GM19397 (cell line): ENCODE results near the gene NMUR1.
A peak's percentile ranks its signal among the peaks of the same experiment; 100 is the strongest.
"Not testable (repeated sequence)": the region's sequence is repeated elsewhere in the genome, so short reads cannot be mapped to it uniquely, and the experiment has no call there.

Source experiments
- ATAC-seq: cut with Tn5 transposase; IDR thresholded peaks from one replicate; pipeline ENCODE4 v1.9.1; 2021; ENCODE audit warnings: mild to moderate bottlenecking, moderate library complexity; ENCODE audit not compliant: unreplicated experiment

The NMUR1 gene

DNA sequence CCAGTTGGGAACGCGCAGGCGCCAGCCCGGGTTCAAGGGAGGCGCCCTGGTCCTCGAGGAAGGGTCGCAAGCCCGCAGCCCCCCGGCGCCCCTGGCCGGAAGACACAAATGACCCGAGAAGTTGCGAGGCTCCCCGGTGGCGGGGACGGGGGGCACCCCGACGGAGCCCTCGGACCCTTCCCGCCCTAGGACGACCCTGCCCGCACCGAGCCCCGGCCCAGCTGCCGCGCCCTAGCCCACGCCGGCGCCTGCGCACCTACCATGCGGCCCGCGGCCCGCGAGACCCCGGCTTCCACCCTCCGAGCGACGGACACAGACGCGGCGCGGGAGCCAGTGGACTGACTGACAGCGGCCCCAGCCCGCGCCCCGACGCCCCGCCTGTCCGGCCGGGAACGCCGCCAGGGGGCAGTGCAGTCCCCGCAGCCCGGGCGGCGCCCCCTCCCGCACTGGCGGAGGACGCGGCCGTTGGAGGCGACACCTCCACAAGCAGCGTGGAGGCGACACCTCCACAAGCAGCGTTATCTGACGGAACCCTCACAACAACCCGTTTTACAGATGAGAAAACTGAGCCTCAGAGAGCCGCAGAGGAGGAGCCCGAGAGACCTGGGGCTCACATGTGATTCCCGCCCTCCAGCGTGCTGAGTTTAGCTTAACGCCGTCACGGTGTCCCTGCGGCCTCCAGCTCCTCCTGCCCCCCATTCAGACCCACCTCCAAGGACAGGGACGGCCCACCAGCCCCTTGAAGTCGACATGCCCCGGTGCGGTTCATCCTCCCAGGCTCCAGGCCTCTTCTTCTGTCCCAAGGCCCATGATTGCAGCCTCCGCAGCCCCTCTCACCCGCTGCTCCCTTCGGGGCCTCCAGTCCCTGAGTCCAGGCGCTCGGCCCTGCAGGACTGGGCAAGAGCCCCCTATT lies at the start of gene NMUR1:
Gene NMUR1, minus strand, starts transcription at position 347 of the 913 bp plus-strand sequence. Its CDS starts 84 bp downstream, at position 263.
- peak; percentile 58 for ATAC-seq

- ATAC-seq: no peak
Measured at GRCh38 chr2:231579560-231579959, 49.3 kb upstream of the NMUR1 start.

DNA sequence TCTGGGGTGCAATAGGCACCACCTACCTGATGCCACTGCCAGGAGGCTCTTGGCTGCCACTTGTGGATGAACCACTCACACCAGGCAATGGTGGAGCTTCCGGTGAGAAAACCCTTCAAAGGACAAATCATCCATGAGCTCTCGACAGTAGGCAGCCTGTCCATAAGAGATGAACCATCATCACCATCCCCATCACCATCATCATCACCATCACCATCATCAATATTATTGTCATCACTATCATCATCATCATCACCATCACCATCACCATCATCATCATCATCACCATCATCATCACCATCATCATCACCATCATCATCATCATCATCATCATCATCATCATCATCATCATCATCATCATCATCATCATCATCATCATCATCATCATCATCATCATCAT lies 48.4 kb upstream of the NMUR1 start:
- ATAC-seq: not testable (repeated sequence)

DNA sequence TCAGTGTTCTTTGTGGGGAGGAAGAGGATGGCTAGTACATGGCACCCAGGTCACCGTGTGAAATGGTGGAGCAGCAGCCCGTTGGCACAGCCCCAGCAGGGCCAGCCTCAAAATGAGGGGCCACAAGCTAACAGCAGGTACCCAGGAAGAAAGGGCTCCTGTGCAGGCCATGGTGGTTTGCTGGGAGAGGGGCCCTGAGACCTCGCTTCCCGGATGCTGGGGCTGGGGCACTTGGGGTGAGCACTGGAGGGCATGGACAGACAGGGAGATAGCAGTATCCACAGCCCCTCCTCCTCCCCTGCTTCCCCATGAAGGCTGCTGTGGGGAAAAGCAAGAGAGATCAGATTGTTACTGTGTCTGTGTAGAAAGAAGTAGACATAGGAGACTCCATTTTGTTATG lies 46.2 kb upstream of the NMUR1 start:
- no peak for ATAC-seq

- ATAC-seq: no peak
Measured at GRCh38 chr2:231575612-231576256, 45.5 kb upstream of the NMUR1 start.

- ATAC-seq: no peak
Measured at GRCh38 chr2:231573698-231574421, 43.6 kb upstream of the NMUR1 start.

DNA sequence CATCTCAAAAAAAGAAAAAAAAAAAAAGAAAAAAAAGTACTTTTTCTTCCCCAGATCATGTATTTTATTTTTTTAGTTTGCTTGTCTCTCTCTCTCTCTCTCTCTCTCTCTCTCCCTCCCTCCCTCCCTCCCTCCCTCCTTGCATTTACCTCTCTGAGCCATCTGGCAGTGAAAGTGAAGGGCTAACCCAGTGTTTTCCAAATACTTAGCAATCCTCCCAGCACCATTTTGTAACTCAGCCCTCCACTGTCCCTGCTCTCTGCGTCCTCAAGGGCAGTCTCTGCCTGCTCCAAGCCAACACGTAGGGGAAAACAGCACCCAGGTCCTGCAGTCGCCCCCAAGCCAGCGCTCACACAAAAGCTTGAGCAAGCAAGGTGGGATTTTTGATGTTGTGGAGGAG lies 42.9 kb upstream of the NMUR1 start:
- no peak for ATAC-seq

DNA sequence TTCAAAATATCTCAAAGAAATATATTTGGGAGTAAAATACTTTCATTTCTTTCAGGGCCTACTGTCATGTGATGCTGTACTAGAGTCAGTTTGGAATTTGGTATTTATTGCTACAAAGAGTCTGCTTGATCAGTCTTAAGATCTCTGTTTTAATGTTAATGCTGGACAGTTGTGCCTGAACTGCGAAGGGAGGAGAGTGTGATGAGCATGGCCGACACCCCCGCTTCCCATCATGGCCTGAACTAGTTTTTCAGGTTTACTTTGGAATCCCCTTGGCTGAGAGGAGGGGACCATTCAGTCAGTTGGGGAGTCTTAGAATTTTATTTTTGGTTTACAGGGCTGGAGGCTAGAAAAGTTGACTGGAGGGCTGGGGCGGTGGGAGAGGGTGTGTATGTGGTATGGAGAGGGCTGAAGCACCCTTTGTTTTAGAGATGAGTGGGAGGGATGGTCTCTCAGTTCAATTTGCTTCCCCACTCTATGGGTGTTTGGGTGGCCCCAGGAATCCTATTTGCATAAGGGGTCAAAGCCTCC lies 41.5 kb upstream of the NMUR1 start:
- ATAC-seq: no peak

GRCh38 chr2:231570915-231571314 lies 40.7 kb upstream of the NMUR1 start:
- ATAC-seq: not testable (repeated sequence)

DNA sequence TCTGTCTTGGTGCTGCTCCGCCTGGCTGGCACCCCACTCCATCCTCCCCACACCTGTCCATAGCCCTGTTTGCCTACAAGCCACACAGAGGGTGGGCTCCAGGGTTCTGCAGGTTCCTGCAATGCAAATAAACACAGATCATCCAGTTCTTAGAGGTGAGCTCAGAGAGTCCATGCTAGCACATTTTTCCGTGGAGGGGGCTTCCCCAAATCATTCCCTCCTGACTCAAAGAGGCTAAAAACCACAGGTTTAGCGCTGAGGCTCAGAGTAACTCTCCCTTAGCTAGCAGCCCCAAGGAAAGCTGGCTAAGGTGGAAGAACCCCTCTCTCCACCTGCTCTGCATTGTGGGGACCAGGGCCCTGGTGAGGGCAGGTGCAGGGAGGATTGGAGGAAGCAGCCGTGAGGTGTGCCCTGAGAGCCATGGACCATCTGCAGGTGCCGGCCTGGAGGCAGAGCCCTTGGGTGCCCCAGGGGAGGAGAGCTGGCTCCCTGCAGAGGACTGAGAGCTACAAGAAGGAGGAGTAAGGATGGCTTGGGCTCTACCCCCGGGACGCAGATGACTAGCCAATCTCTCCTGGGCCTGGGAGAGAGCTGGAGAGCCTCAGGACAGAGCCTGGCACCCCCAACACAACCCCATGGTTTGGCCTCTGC lies 38.7 kb upstream of the NMUR1 start:
- no peak for ATAC-seq

DNA sequence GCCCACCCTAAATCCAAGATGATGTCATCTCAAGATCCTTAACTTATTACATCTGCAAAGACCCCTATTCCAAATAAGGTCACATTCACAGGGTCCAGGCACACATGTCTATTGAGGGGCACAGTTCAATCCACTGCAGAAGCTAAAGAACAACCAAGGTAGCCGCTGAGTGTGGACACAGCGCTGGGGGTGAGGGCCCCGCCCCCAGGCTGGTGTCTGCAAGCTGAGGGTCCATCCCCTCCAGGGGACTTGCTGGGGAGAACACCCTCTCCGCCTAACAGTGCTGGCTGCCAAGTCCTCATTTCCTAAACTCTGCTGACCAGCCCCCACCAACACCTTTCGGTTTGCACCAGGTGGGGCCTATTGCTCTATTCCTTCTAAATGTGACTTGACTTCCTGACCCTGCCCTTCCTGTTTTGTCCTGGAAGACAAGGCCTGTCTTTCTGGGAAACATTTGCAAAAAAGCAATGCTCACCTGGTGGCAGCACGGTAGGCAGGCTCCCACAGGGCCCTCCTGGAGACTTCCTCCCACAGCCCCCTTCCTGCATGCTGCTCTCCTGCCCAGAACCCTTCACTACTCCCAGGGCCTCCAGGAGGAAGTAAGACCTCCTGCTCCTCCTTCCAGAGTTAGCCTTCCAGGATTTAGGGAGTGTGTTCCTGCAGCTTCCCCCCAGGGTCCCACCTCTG lies 38.0 kb upstream of the NMUR1 start:
- no peak for ATAC-seq

DNA sequence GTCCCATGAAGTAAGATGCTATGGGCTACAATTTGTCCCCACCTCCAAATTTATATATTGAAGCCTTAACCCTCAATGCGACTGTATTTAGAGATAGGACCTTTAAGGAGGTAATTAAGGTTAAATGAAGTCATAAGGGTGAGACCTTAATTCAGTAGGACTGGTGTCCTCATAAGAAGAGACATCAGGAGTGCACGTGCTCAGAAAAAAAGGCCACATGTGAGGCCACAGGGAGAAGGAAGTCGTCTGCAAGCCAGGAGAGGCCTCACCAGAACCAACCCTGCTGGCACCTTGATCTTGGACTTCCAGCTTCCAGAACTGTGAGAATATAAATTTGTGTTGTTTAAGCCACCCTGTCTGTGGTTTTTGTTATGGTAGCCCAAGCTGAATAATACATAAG lies 36.9 kb upstream of the NMUR1 start:
- no peak for ATAC-seq

DNA sequence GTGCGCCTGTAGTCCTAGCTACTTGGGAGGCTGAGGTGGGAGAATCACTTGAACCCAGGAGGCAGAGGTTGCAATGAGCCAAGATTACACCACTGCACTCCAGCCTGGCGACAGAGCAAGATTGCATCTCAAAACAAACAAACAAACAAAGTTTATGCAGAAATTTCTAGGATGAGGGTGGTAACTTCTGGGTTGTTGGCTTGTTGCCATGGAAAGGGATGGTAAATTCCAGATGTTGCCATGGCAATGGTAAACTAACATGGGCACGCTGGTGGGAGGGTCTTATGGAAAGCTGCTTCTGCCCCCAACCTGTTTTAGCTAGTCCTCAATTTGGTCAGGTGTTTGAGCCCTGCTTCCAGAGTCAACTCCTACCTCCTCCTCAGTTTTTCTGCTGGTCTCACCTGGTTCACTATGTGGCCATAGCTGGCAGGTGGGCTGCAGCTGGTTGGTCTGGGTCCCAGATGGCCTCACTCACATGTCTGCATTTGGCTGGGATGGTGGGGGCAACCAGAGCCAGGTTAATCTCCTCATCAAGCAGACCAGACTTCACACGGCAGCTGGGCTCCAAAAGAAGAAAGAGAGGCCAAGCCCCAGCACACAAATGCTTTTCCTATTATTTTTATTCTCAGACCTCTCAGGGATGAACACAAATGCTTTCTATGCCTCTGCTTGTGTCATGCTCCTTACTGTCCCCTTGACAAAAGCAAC lies 35.8 kb upstream of the NMUR1 start:
- ATAC-seq: no peak

DNA sequence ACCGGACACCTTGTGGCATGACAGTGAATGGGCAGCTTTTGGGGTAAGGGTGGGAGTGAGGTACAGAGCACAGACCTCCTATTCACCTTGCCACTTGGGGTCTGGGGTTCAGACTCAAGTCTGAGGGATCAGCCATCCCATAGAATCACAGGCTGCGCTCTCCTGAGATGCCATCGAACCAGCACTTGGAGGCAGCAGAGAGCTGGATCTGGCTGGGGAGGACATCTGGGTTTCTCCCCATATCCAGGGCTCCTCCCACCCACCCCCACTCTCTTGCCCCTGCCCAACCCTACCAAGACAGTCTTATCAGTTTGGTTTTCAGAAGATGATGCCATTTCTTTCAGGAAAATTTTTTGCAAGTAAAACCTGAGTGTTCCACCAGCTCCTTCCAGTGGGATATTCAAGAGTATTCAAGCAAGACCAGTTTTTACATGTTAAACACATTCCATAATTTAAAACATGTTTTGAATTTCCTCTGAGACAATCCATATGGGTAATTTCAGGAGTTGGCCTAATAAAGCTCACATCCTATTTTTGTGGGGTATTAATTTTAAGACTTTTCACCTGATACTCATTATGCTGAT lies 33.2 kb upstream of the NMUR1 start:
- ATAC-seq: no peak

DNA sequence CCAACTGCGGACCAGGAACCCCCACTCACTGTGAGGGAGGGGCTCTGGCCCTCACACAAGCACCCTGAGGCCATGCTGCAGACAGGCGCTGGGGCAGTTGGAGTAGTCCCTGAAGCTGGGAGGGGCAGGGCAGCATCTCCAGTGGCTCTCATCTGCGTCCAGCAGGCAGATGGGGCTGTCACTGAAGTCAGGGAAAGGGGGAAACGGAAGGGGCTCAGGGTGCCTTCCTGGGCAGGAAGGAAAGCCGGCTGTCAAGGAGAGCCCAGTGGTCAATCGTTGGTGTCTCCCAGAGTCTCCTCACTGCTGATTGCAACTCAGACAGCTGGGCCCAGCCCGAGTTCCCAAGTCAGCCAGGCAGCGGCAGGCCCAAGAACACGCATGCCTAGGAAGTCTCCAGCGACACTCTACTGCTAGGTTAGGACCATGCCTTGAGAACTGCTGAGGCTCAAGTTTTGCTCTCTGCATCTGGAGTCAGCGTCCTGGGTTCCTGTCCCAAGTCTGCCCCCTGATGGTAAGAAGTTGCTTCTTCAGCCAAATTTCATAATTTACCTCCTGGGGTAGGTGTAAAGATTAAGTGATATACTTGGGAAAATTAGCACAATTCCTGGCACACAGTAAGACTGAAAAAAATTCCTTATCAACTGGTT lies 27.4 kb upstream of the NMUR1 start:
- no peak for ATAC-seq

- no peak for ATAC-seq
Measured at GRCh38 chr2:231556981-231557380, 26.7 kb upstream of the NMUR1 start.

- not testable (repeated sequence) for ATAC-seq
Measured at GRCh38 chr2:231556496-231556895, 26.3 kb upstream of the NMUR1 start.

DNA sequence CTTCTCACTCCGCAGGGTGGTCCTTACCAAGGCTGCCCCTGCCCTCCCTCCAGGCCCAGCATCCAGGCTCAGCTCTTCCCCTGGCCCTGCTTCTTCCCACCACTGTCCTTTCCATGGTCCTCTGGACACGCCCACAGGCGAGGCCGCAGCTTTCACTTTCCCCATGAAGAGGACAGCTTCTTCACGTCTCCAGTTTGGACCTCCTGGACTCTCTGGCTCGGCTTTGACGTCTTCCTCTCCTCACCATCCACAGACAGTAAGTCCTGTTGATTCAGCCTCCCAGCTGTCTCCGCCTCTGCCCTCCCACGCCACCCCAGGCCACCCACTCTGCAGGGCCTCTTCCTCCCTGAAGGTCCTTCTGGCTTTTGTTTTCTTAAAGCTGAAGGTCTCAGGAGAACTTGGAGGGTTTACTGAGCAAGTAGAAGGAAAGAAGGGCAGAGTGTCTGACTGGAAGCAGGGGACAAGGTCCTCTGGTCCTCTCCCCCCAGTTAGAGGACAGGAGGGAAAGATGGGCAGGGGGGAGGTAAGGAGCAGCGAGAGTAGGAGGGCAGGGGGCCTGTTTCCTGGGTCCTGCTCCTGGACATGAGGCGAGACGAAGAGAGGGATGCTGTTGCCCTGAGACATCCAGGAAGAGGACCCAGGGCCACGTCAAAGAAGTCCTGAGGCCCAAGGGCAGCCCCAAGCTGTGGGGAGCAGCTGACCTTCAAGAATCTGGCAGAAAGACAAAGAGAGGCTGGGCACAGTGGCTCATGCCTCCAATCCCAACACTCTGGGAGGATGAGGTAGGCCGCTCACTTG lies 24.7 kb upstream of the NMUR1 start:
- ATAC-seq: no peak
